ENCODE measurements around the gene FOXJ2. TPM values are rescaled to one million over a fixed set of nuclear protein-coding genes. Genes with fewer than 3 reads are reported as not detected.
"Not testable (repeated sequence)": the region's sequence is repeated elsewhere in the genome, so short reads cannot be mapped to it uniquely, and the experiment has no call there.

The FOXJ2 gene
- total RNA-seq, 4 donors from 2014 or later: 16.4 to 28.2 (median 20.4) TPM

DNA sequence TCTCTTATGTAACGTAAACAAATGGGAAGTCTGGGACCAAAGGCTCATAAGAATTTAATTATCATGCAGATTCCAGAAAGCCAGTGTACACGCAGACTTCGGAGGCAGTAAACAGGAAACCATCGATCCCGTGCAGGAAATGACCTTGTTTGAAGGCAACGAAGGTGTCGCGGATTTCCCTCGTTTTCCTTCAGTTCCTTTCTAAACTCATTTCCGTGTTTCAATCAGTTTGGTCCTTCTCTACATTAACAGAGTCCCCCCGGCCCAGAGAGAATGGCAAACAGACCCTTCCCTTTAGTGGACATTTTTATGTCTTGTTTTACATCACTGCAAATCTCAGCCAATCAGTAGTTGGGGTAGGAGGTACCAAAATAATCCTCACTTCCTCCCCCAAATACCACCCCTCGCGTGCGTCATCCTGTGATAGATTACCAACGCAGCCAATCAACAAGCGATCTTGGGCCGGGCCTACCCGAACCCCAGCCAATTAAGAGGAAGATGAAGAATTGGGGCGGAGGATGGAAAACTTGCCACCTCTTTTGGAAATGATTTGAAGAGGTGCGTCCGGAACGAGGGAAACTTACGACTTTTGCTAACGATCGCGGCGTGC is 6.1 kb upstream of the FOXJ2 start:
- Histone ChIP-seq H3K27me3 (no peaks in the 10 kb centered on the region), H3K27ac (peak overlapping the region; percentile 98 to 100 (median 99)), H3K9me3 (no peaks in the 10 kb centered on the region), H3K4me1 (peaks cover 0 to 9% (median 0%) of the 10 kb centered on the region in 3 donors), H3K36me3 (no peaks in the 10 kb centered on the region), H3K4me3 (peak overlapping the region; percentile 58 to 65)
- TF ChIP-seq, protein P1, sequence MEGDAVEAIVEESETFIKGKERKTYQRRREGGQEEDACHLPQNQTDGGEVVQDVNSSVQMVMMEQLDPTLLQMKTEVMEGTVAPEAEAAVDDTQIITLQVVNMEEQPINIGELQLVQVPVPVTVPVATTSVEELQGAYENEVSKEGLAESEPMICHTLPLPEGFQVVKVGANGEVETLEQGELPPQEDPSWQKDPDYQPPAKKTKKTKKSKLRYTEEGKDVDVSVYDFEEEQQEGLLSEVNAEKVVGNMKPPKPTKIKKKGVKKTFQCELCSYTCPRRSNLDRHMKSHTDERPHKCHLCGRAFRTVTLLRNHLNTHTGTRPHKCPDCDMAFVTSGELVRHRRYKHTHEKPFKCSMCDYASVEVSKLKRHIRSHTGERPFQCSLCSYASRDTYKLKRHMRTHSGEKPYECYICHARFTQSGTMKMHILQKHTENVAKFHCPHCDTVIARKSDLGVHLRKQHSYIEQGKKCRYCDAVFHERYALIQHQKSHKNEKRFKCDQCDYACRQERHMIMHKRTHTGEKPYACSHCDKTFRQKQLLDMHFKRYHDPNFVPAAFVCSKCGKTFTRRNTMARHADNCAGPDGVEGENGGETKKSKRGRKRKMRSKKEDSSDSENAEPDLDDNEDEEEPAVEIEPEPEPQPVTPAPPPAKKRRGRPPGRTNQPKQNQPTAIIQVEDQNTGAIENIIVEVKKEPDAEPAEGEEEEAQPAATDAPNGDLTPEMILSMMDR (IDR thresholded peaks at IDR 0.05): peak in 1 of 4 experiments; percentile 18
- TF ChIP-seq EP300 (IDR thresholded peaks at IDR 0.05): no peak
- TF ChIP-seq POLR2AphosphoS5 (IDR thresholded peaks at IDR 0.05): peak; percentile 73
- TF ChIP-seq POLR2A (IDR thresholded peaks at IDR 0.05): peak in 1 of 2 donors; percentile 73
- peak; percentile 98 for ATAC-seq
- 0 to 2% methylated on average over 11 to 21 of the region's 27 CpGs for WGBS, 2 donors (ENCODE audit: low coverage in 1 of 2)

DNA sequence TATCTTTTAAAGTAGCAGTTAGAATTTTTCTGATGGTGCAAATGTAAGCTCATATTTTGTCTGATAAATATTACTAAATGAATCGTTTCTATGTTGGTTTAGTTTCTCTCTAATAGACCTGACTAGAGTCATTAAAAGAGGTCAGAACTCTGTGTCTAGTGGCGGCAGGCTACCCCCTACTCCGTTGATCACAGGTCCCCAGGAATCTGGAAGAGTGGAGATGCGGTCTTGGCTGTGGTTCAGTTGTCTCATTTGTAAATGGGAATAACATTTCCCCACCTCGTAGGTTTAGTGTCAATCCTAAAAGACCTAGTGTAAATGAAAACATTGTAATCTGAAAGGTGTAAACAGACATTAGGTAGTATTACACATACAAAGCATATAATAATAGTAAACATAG is 4.7 kb upstream of the FOXJ2 start:
- TF ChIP-seq POLR2AphosphoS5 (IDR thresholded peaks at IDR 0.05) (no peak), EP300 (IDR thresholded peaks at IDR 0.05) (no peak), POLR2A (IDR thresholded peaks at IDR 0.05) (no peak)
- TF ChIP-seq, protein P1 (IDR thresholded peaks at IDR 0.05): no peak
- Histone ChIP-seq H3K9me3 (no peaks in the 10 kb centered on the region), H3K27ac (peak overlapping the region in 1 of 4 donors; percentile 100), H3K36me3 (no peaks in the 10 kb centered on the region), H3K4me1 (peaks cover 0 to 17% (median 0%) of the 10 kb centered on the region in 3 donors), H3K27me3 (no peaks in the 10 kb centered on the region), H3K4me3 (no peak overlapping the region)
- WGBS, 2 donors (ENCODE audit: low coverage in 1 of 2): 65 to 83% methylated on average over 4 of the region's 5 CpGs
- no peak for ATAC-seq

DNA sequence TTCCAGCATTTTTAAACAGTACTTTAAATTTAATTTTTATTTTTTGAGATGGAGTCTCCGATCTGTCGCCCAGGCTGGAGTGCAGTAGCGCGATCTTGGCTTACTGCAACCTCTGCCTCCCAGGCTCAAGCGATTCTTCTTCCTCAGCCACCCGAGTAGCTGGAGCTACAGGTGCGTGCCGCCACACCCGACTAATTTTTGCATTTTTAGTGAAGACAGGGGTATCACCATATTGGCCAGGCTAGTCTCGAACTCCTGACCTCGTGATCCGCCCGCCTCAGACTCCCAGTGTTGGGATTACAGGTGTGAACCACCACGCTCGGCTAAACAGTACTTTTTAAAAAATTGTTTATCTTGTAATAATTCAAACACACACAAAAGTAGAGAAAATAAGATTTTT is 4.2 kb upstream of the FOXJ2 start:
- Histone ChIP-seq H3K9me3 (no peaks in the 10 kb centered on the region), H3K36me3 (no peaks in the 10 kb centered on the region), H3K27me3 (no peaks in the 10 kb centered on the region), H3K4me3 (no peak overlapping the region), H3K27ac (no peak overlapping the region), H3K4me1 (peaks cover 0 to 17% (median 0%) of the 10 kb centered on the region in 3 donors)
- no peak for TF ChIP-seq EP300 (IDR thresholded peaks at IDR 0.05)
- TF ChIP-seq POLR2A (IDR thresholded peaks at IDR 0.05): no peak
- TF ChIP-seq, protein P1 (IDR thresholded peaks at IDR 0.05): no peak
- TF ChIP-seq POLR2AphosphoS5 (IDR thresholded peaks at IDR 0.05): no peak
- 96 to 98% methylated on average over 8 to 13 of the region's 15 CpGs for WGBS, 2 donors (ENCODE audit: low coverage in 1 of 2)
- ATAC-seq: no peak

DNA sequence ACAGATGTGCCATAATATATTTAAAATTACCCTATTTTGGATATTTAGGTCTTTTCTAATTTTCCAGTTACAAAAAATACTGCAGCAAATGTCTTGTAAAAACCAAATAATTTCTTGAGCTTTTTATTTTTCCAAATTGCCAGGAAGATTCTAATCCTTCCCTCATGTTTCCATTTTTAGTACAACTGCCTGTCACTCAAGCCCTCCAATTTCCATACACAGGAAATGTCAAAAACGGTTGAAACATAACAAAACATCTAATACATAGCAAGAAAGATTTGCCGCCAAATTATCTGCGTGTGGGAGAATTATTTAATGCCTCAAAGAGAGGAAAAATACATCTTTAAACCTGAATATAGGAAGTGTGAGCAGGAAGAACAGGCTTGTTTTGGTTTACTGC is 2.3 kb upstream of the FOXJ2 start:
- Histone ChIP-seq H3K27me3 (no peaks in the 10 kb centered on the region), H3K9me3 (no peaks in the 10 kb centered on the region), H3K4me3 (no peak overlapping the region), H3K27ac (no peak overlapping the region), H3K4me1 (peaks cover 0 to 36% (median 16%) of the 10 kb centered on the region in 3 donors), H3K36me3 (no peaks in the 10 kb centered on the region)
- TF ChIP-seq EP300 (IDR thresholded peaks at IDR 0.05) (no peak), POLR2AphosphoS5 (IDR thresholded peaks at IDR 0.05) (no peak), POLR2A (IDR thresholded peaks at IDR 0.05) (no peak)
- TF ChIP-seq, protein P1 (IDR thresholded peaks at IDR 0.05): no peak
- ATAC-seq: no peak
- 69 to 83% methylated on average over 3 of the region's 3 CpGs for WGBS, 2 donors (ENCODE audit: low coverage in 1 of 2)

DNA sequence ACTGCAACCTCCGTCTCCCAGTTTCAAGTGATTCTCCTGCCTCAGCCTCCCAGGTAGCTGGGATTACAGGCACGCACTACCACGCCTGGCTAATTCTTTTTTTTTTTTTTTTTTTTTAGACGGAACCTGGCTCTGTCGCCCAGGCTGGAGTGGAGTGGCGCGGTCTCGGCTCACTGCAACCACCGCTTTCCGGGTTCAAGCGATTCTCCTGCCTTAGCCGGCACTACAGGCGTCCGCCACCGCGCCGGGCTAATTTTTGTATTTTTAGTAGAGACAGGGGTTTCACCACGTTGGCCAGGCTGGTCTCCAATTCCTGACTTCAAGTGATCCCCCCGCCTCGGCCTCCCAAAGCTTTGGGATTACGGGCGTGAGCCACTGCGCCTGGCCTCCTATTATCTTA is 1.5 kb upstream of the FOXJ2 start:
- H3K4me3 ChIP-seq, H3K36me3 ChIP-seq, H3K9me3 ChIP-seq, H3K27me3 ChIP-seq, ATAC-seq: not testable (repeated sequence)
- peak overlapping the region in 2 of 4 donors; percentile 99 to 100 for H3K27ac ChIP-seq
- 90 to 97% methylated on average over 4 to 20 of the region's 23 CpGs for WGBS, 2 donors (ENCODE audit: low coverage in 1 of 2)
- peaks cover 0 to 40% (median 17%) of the 10 kb centered on the region in 3 donors for H3K4me1 ChIP-seq

Measured in gastroesophageal sphincter (tissue), 4 donors.